ENCODE measurements around the gene TENT5D.
"Not testable (repeated sequence)": the region's sequence is repeated elsewhere in the genome, so short reads cannot be mapped to it uniquely, and the experiment has no call there.

The TENT5D gene

GRCh38 chrX:80420147-80420546, at the start of gene TENT5D:
Gene TENT5D, plus strand, starts transcription at chrX:80420447. Its CDS starts 22,093 bp downstream, at chrX:80442540.
- DNase-seq (ENCODE audit: low read depth in 2 of 2), result no peak

GRCh38 chrX:80385651-80386050, 34.6 kb upstream of the TENT5D start:
- DNase-seq (ENCODE audit: low read depth in 2 of 2), result not testable (repeated sequence)

GRCh38 chrX:80388206-80388605, 32.0 kb upstream of the TENT5D start:
- DNase-seq (ENCODE audit: low read depth in 2 of 2), result no peak

- DNase-seq (ENCODE audit: low read depth in 2 of 2), result no peak
Observed at GRCh38 chrX:80412042-80412441, 8.2 kb upstream of the TENT5D start.

- DNase-seq (ENCODE audit: low read depth in 2 of 2), result no peak
Observed at GRCh38 chrX:80423000-80423399, 2.8 kb downstream of the TENT5D start.

- no peak for DNase-seq (ENCODE audit: low read depth in 2 of 2)
Observed at GRCh38 chrX:80423744-80424143, 3.5 kb downstream of the TENT5D start.

- no peak for DNase-seq (ENCODE audit: low read depth in 2 of 2)
Observed at GRCh38 chrX:80430826-80431504, 10.7 kb downstream of the TENT5D start.

GRCh38 chrX:80431505-80431832, 11.2 kb downstream of the TENT5D start:
- DNase-seq (ENCODE audit: low read depth in 2 of 2), result no peak

GRCh38 chrX:80432441-80432840, 12.2 kb downstream of the TENT5D start:
- DNase-seq (ENCODE audit: low read depth in 2 of 2), result no peak

- no peak for DNase-seq (ENCODE audit: low read depth in 2 of 2)
Observed at GRCh38 chrX:80432863-80433262, 12.6 kb downstream of the TENT5D start.

GRCh38 chrX:80468166-80468565, 47.9 kb downstream of the TENT5D start:
- DNase-seq (ENCODE audit: low read depth in 2 of 2), result not testable (repeated sequence)

GRCh38 chrX:80471582-80471981, 51.3 kb downstream of the TENT5D start:
- DNase-seq (ENCODE audit: low read depth in 2 of 2), result no peak

GRCh38 chrX:80485543-80485942, 65.3 kb downstream of the TENT5D start:
- DNase-seq (ENCODE audit: low read depth in 2 of 2), result no peak

- no peak for DNase-seq (ENCODE audit: low read depth in 2 of 2)
Observed at GRCh38 chrX:80486299-80486698, 66.1 kb downstream of the TENT5D start.

GRCh38 chrX:80489166-80489565, 68.9 kb downstream of the TENT5D start:
- no peak for DNase-seq (ENCODE audit: low read depth in 2 of 2)
